ENCODE results near the gene CUEDC1.
A peak's percentile ranks its signal among the peaks of the same experiment; 100 is the strongest.

Gene CUEDC1

GRCh38 chr17:57868007-57868909 is 87.0 kb downstream of the CUEDC1 start:
- no peak overlapping the region for H3K4me3 ChIP-seq
- no peaks in the 10 kb centered on the region for H3K4me1 ChIP-seq
- H3K9me3 ChIP-seq: no peaks in the 10 kb centered on the region
- no peaks in the 10 kb centered on the region for H3K27me3 ChIP-seq (ENCODE audit: low read depth)
- DNase-seq (ENCODE audit: low spot score in 2 of 2): peak in 1 of 2 experiments; percentile 34
- in situ Hi-C loops (cut with MboI; ENCODE audit: low sequenced_read_pairs): no loop called here
- no peaks in the 10 kb centered on the region; the same call in 1 of the 2 replicates for H3K36me3 ChIP-seq (replicated peaks)

GRCh38 chr17:57867126-57867525 is 88.1 kb downstream of the CUEDC1 start:
- no peak for DNase-seq (ENCODE audit: low spot score in 2 of 2)
- H3K4me3 ChIP-seq: no peak overlapping the region
- in situ Hi-C loops (cut with MboI; ENCODE audit: low sequenced_read_pairs): no loop called here
- H3K9me3 ChIP-seq: no peaks in the 10 kb centered on the region
- H3K27me3 ChIP-seq (ENCODE audit: low read depth): no peaks in the 10 kb centered on the region
- H3K36me3 ChIP-seq (replicated peaks): no peaks in the 10 kb centered on the region; the same call in 1 of the 2 replicates
- H3K4me1 ChIP-seq: no peaks in the 10 kb centered on the region

- in situ Hi-C loops (cut with MboI; ENCODE audit: low sequenced_read_pairs): no loop called here
- no peak for DNase-seq (ENCODE audit: low spot score in 2 of 2)
- Histone ChIP-seq H3K9me3 (no peaks in the 10 kb centered on the region), H3K27me3 (ENCODE audit: low read depth) (no peaks in the 10 kb centered on the region), H3K4me1 (no peaks in the 10 kb centered on the region), H3K36me3 (replicated peaks) (no peaks in the 10 kb centered on the region; the same call in 1 of the 2 replicates), H3K4me3 (no peak overlapping the region)
Observed at GRCh38 chr17:57866723-57867122, 88.5 kb downstream of the CUEDC1 start.

GRCh38 chr17:57866319-57866718 is 88.9 kb downstream of the CUEDC1 start:
- H3K27me3 ChIP-seq (ENCODE audit: low read depth): no peaks in the 10 kb centered on the region
- no peak for DNase-seq (ENCODE audit: low spot score in 2 of 2)
- in situ Hi-C loops (cut with MboI; ENCODE audit: low sequenced_read_pairs): no loop called here
- no peak overlapping the region for H3K4me3 ChIP-seq
- H3K9me3 ChIP-seq: no peaks in the 10 kb centered on the region
- no peaks in the 10 kb centered on the region for H3K4me1 ChIP-seq
- H3K36me3 ChIP-seq (replicated peaks): no peaks in the 10 kb centered on the region; the same call in 1 of the 2 replicates

GRCh38 chr17:57864273-57864672 is 90.9 kb downstream of the CUEDC1 start:
- Histone ChIP-seq H3K4me3 (no peak overlapping the region), H3K4me1 (no peaks in the 10 kb centered on the region), H3K36me3 (replicated peaks) (no peaks in the 10 kb centered on the region), H3K9me3 (no peaks in the 10 kb centered on the region), H3K27me3 (ENCODE audit: low read depth) (no peaks in the 10 kb centered on the region)
- in situ Hi-C loops (cut with MboI; ENCODE audit: low sequenced_read_pairs): no loop called here
- DNase-seq (ENCODE audit: low spot score in 2 of 2): no peak

GRCh38 chr17:57862694-57863667 is 92.2 kb downstream of the CUEDC1 start:
- no peaks in the 10 kb centered on the region for H3K9me3 ChIP-seq
- DNase-seq (ENCODE audit: low spot score in 2 of 2): no peak
- H3K4me1 ChIP-seq: no peaks in the 10 kb centered on the region
- in situ Hi-C loops (cut with MboI; ENCODE audit: low sequenced_read_pairs): no loop called here
- no peaks in the 10 kb centered on the region for H3K27me3 ChIP-seq (ENCODE audit: low read depth)
- H3K4me3 ChIP-seq: no peak overlapping the region
- no peaks in the 10 kb centered on the region for H3K36me3 ChIP-seq (replicated peaks)

- in situ Hi-C loops (cut with MboI; ENCODE audit: low sequenced_read_pairs): no loop called here
- H3K4me3 ChIP-seq: no peak overlapping the region
Observed at GRCh38 chr17:57861790-57862693, 93.2 kb downstream of the CUEDC1 start.

GRCh38 chr17:57861000-57861789 is 94.0 kb downstream of the CUEDC1 start:
- H3K9me3 ChIP-seq: no peaks in the 10 kb centered on the region
- H3K36me3 ChIP-seq (replicated peaks): no peaks in the 10 kb centered on the region
- no peaks in the 10 kb centered on the region for H3K27me3 ChIP-seq (ENCODE audit: low read depth)
- no peaks in the 10 kb centered on the region for H3K4me1 ChIP-seq
- in situ Hi-C loops (cut with MboI; ENCODE audit: low sequenced_read_pairs): no loop called here
- DNase-seq (ENCODE audit: low spot score in 2 of 2): no peak
- no peak overlapping the region for H3K4me3 ChIP-seq

More at GRCh38 chr17:57861790-57862693, 93.2 kb downstream of the CUEDC1 start:
- no peaks in the 10 kb centered on the region for H3K36me3 ChIP-seq (replicated peaks)
- no peaks in the 10 kb centered on the region for H3K27me3 ChIP-seq (ENCODE audit: low read depth)
- no peaks in the 10 kb centered on the region for H3K4me1 ChIP-seq
- no peak for DNase-seq (ENCODE audit: low spot score in 2 of 2)
- no peaks in the 10 kb centered on the region for H3K9me3 ChIP-seq

- Histone ChIP-seq H3K4me1 (no peaks in the 10 kb centered on the region), H3K36me3 (replicated peaks) (no peaks in the 10 kb centered on the region), H3K9me3 (no peaks in the 10 kb centered on the region), H3K27me3 (ENCODE audit: low read depth) (no peaks in the 10 kb centered on the region), H3K4me3 (no peak overlapping the region)
- DNase-seq (ENCODE audit: low spot score in 2 of 2): no peak
- in situ Hi-C loops (cut with MboI; ENCODE audit: low sequenced_read_pairs): no loop called here
Observed at GRCh38 chr17:57860414-57860999, 94.7 kb downstream of the CUEDC1 start.

- no peaks in the 10 kb centered on the region for H3K27me3 ChIP-seq (ENCODE audit: low read depth)
- in situ Hi-C loops (cut with MboI; ENCODE audit: low sequenced_read_pairs): loop anchor here (5.0 kb wide), 2 partner anchors 137 to 257 kb away; no protein-coding TSS in a partner anchor
- no peaks in the 10 kb centered on the region for H3K4me1 ChIP-seq
- H3K36me3 ChIP-seq (replicated peaks): no peaks in the 10 kb centered on the region
- no peak overlapping the region for H3K4me3 ChIP-seq
- no peaks in the 10 kb centered on the region for H3K9me3 ChIP-seq
- no peak for DNase-seq (ENCODE audit: low spot score in 2 of 2)
Observed at GRCh38 chr17:57859601-57860413, 95.4 kb downstream of the CUEDC1 start.

GRCh38 chr17:57858838-57859237 is 96.4 kb downstream of the CUEDC1 start:
- in situ Hi-C loops (cut with MboI; ENCODE audit: low sequenced_read_pairs): loop anchor here (5.0 kb wide), 2 partner anchors 138 to 258 kb away; no protein-coding TSS in a partner anchor
- no peaks in the 10 kb centered on the region for H3K9me3 ChIP-seq
- H3K27me3 ChIP-seq (ENCODE audit: low read depth): no peaks in the 10 kb centered on the region
- DNase-seq (ENCODE audit: low spot score in 2 of 2): no peak
- H3K4me1 ChIP-seq: no peaks in the 10 kb centered on the region
- no peaks in the 10 kb centered on the region for H3K36me3 ChIP-seq (replicated peaks)
- H3K4me3 ChIP-seq: no peak overlapping the region
